ENCODE measurements around the gene ILK. TPM values are rescaled to one million over a fixed set of nuclear protein-coding genes. Genes with fewer than 3 reads are reported as not detected.

Gene ILK
- total and polyA plus RNA-seq, 2 donors (not counting 3 experiments of a cell fraction or from before 2014, with no cell fraction given) = 221 to 296 TPM

DNA sequence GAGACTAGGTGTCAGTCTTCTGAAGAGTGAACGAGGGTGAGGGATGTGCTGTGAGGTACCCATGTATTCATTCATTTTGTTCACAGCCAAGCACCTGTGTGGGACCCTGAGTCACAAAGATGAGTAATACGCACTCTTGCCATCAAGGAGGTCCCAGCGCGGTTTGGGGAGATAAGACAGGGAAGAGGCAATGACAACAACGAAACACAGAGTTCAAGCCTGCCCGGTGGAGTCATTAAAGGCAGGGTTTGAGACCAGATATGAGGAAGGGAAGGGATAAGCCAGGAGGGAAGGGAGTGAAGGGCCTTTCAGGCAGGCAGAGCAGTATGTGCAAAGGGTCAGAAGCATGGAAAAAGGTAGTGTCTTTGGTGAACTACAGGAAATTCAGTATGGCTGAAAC lies 47.4 kb downstream of the ILK start:
- Histone ChIP-seq H3K4me1 (ENCODE audit: control insufficient read depth, extremely low read depth, insufficient read depth, low read length) (peaks cover 33% of the 10 kb centered on the region), H3K36me3 (ENCODE audit: control insufficient read depth in 2 of 2, extremely low read depth in 1 of 2, insufficient read depth in 2 of 2, low read length in 2 of 2) (no peaks in the 10 kb centered on the region), H3K9me3 (replicated peaks; ENCODE audit: control insufficient read depth, insufficient read depth, low read length) (no peaks in the 10 kb centered on the region), H3K4me2 (ENCODE audit: insufficient read depth, low read length) (no peak overlapping the region), H3K27me3 (ENCODE audit: control insufficient read depth in 2 of 2, insufficient read depth in 2 of 2, low read length in 2 of 2) (no peaks in the 10 kb centered on the region), H3K27ac (ENCODE audit: insufficient read depth, low read depth, low read length) (no peak overlapping the region), H4K20me1 (replicated peaks; ENCODE audit: control insufficient read depth, extremely low read depth, insufficient read depth, low read length) (no peaks in the 10 kb centered on the region), H3K9me1 (replicated peaks; ENCODE audit: control insufficient read depth, extremely low read depth, insufficient read depth, low read length) (no peaks in the 10 kb centered on the region), H3K79me2 (ENCODE audit: control insufficient read depth, insufficient read depth, low read length) (peaks cover 2% of the 10 kb centered on the region), H3K4me3 (replicated peaks in 1 of 3; ENCODE audit: insufficient read depth in 1 of 3, low read depth in 1 of 3, low read length in 3 of 3) (no peak overlapping the region), H3K9ac (replicated peaks; ENCODE audit: extremely low read depth, insufficient read depth, low read length) (no peak overlapping the region), H2AFZ (ENCODE audit: low read depth, low read length) (no peak overlapping the region)
- dilution Hi-C loops (cut with MboI; ENCODE audit: extremely low pct_ligation_motif_present, low sequenced_read_pairs) = no loop called here
- CTCF ChIA-PET = no interaction called here
- no TSS peak for BruUV-seq (replicated peaks)
- DNase-seq (ENCODE audit: low read depth, low spot score) (no peak), FAIRE-seq (peak; percentile 35)
- TF ChIP-seq, protein P1, sequence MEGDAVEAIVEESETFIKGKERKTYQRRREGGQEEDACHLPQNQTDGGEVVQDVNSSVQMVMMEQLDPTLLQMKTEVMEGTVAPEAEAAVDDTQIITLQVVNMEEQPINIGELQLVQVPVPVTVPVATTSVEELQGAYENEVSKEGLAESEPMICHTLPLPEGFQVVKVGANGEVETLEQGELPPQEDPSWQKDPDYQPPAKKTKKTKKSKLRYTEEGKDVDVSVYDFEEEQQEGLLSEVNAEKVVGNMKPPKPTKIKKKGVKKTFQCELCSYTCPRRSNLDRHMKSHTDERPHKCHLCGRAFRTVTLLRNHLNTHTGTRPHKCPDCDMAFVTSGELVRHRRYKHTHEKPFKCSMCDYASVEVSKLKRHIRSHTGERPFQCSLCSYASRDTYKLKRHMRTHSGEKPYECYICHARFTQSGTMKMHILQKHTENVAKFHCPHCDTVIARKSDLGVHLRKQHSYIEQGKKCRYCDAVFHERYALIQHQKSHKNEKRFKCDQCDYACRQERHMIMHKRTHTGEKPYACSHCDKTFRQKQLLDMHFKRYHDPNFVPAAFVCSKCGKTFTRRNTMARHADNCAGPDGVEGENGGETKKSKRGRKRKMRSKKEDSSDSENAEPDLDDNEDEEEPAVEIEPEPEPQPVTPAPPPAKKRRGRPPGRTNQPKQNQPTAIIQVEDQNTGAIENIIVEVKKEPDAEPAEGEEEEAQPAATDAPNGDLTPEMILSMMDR (IDR thresholded peaks at IDR 0.05; ENCODE audit: extremely low read depth in 1 of 2, insufficient read depth in 1 of 2, low read depth in 1 of 2, low read length in 2 of 2) = no peak
- TF ChIP-seq POLR2A (IDR thresholded peaks at IDR 0.05; ENCODE audit: low read depth, low read length) (no peak), MAX (IDR thresholded peaks at IDR 0.05; ENCODE audit: insufficient read depth, insufficient read length) (no peak), JUN (IDR thresholded peaks at IDR 0.05; ENCODE audit: borderline replicate concordance, insufficient read depth, insufficient read length, low read depth) (no peak), EZH2 (IDR thresholded peaks at IDR 0.05; ENCODE audit: borderline replicate concordance, low read depth, low read length, severe bottlenecking) (no peak), POLR2AphosphoS5 (IDR thresholded peaks at IDR 0.05; ENCODE audit: insufficient read depth, low read depth, low read length) (no peak), MYC (IDR thresholded peaks at IDR 0.05; ENCODE audit: low read depth, low read length) (no peak), FOS (IDR thresholded peaks at IDR 0.05; ENCODE audit: borderline replicate concordance, insufficient read depth, low read length) (no peak), GATA2 (IDR thresholded peaks at IDR 0.05; ENCODE audit: insufficient read depth, insufficient read length, low read depth, low read length) (no peak)
- intact Hi-C loops (cut with micrococcal nuclease) = loop anchor here (2.0 kb wide), 1 partner anchor 16 kb away; no protein-coding TSS in a partner anchor
- POLR2A ChIA-PET = no interaction called here

Data from endothelial cell of umbilical vein (primary cell).